ENCODE data around the gene HERPUD1. TPM values are rescaled to one million over a fixed set of nuclear protein-coding genes. Genes with fewer than 3 reads are reported as not detected.

HERPUD1 gene
- total and polyA plus RNA-seq, 2 donors from 2014 or later: 209 to 234 TPM

DNA sequence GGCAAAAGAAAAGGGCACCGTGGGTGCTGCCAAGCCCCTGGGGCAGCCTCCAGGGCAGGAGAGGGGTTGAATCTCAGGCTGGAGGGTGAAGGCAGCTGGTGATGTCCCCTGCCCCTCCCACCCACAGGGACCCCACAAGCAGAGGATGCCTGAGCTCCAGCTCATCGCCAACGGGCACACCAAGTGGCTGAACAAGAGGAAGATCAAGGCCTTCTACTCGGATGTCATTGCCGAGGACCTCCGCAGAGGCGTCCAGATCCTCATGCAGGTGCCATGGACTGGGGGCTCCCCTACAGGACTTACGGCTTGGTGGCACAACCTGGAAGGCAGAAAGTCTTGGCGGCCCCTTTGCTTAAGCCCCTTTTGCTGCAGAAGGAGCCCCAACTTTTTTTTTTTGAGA, 45.1 kb upstream of the HERPUD1 start:
- Histone ChIP-seq H3K27ac (ENCODE audit: low read depth in 2 of 2, low read length in 2 of 2) (no peak overlapping the region), H3K9ac (ENCODE audit: low read length in 3 of 3) (no peak overlapping the region), H3K4me3 (ENCODE audit: low read length in 3 of 3) (no peak overlapping the region), H3K9me3 (ENCODE audit: control insufficient read depth in 2 of 3, insufficient read depth in 1 of 3, low read length in 3 of 3) (no peaks in the 10 kb centered on the region), H3K27me3 (ENCODE audit: control insufficient read depth, insufficient read depth, low read length) (no peaks in the 10 kb centered on the region), H3K36me3 (ENCODE audit: control insufficient read depth in 2 of 3, insufficient read depth in 3 of 3, low read length in 3 of 3) (peaks cover 0 to 2% (median 0%) of the 10 kb centered on the region in 3 donors), H3K4me1 (ENCODE audit: control insufficient read depth in 2 of 3, insufficient read depth in 2 of 3, low read depth in 1 of 3, low read length in 3 of 3) (no peaks in the 10 kb centered on the region)
- TF ChIP-seq, protein P1, sequence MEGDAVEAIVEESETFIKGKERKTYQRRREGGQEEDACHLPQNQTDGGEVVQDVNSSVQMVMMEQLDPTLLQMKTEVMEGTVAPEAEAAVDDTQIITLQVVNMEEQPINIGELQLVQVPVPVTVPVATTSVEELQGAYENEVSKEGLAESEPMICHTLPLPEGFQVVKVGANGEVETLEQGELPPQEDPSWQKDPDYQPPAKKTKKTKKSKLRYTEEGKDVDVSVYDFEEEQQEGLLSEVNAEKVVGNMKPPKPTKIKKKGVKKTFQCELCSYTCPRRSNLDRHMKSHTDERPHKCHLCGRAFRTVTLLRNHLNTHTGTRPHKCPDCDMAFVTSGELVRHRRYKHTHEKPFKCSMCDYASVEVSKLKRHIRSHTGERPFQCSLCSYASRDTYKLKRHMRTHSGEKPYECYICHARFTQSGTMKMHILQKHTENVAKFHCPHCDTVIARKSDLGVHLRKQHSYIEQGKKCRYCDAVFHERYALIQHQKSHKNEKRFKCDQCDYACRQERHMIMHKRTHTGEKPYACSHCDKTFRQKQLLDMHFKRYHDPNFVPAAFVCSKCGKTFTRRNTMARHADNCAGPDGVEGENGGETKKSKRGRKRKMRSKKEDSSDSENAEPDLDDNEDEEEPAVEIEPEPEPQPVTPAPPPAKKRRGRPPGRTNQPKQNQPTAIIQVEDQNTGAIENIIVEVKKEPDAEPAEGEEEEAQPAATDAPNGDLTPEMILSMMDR (IDR thresholded peaks at IDR 0.05; ENCODE audit: borderline replicate concordance, extremely low read depth, insufficient read depth): no peak
- intact Hi-C loops (cut with DNase I): no loop called here
- FAIRE-seq (no peak), DNase-seq (no peak)

DNA sequence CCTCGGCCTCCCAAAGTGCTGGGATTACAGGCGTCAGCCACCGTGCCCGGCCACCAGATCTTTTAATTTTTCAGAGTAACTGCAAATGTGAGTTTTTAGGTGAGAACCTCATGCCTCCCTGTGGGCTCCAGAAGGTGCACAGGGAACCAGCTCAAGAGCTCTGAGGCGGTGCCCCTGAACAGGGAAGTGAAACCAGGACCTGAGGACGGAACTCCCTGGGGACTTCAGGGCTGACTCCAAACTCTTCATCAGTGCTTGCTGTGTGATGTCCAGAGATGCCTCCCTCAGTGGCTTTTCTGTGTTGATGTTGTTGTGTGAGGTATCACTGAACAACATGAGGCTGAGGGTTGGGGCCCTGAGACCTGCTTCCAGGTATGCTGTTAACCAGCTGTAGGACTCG, 43.1 kb upstream of the HERPUD1 start:
- TF ChIP-seq, protein P1 (IDR thresholded peaks at IDR 0.05; ENCODE audit: borderline replicate concordance, extremely low read depth, insufficient read depth): no peak
- H3K4me3 ChIP-seq (ENCODE audit: low read length in 3 of 3): no peak overlapping the region
- H3K9ac ChIP-seq (ENCODE audit: low read length in 3 of 3): no peak overlapping the region
- H3K27me3 ChIP-seq (ENCODE audit: control insufficient read depth, insufficient read depth, low read length): no peaks in the 10 kb centered on the region
- no peak overlapping the region for H3K27ac ChIP-seq (ENCODE audit: low read depth in 2 of 2, low read length in 2 of 2)
- H3K36me3 ChIP-seq (ENCODE audit: control insufficient read depth in 2 of 3, insufficient read depth in 3 of 3, low read length in 3 of 3): peaks cover 0 to 2% (median 0%) of the 10 kb centered on the region in 3 donors
- no peaks in the 10 kb centered on the region for H3K4me1 ChIP-seq (ENCODE audit: control insufficient read depth in 2 of 3, insufficient read depth in 2 of 3, low read depth in 1 of 3, low read length in 3 of 3)
- no peak for DNase-seq
- FAIRE-seq: no peak
- intact Hi-C loops (cut with DNase I): no loop called here
- no peaks in the 10 kb centered on the region for H3K9me3 ChIP-seq (ENCODE audit: control insufficient read depth in 2 of 3, insufficient read depth in 1 of 3, low read length in 3 of 3)

DNA sequence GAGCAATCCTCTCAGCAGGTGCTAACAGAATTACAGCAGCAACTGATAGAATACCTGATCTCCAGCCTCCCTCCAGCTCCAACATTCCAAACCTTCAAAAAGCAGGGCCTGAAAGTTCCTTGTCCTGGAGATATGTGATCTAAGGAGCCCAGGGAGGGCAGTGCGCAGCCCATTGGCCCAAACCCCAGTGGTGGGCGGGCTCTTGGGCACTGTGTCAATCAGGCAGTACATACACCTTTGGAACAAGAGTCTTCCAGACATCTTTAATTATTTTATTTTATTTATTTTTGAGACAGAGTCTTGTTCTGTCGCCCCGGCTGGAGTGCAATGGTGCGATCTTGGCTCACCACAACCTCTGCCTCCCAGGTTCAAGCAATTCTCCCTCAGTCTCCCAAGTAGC, 42.7 kb upstream of the HERPUD1 start:
- FAIRE-seq (no peak), DNase-seq (no peak)
- H3K27me3 ChIP-seq (ENCODE audit: control insufficient read depth, insufficient read depth, low read length): no peaks in the 10 kb centered on the region
- no peak overlapping the region for H3K4me3 ChIP-seq (ENCODE audit: low read length in 3 of 3)
- no peaks in the 10 kb centered on the region for H3K9me3 ChIP-seq (ENCODE audit: control insufficient read depth in 2 of 3, insufficient read depth in 1 of 3, low read length in 3 of 3)
- H3K9ac ChIP-seq (ENCODE audit: low read length in 3 of 3): no peak overlapping the region
- intact Hi-C loops (cut with DNase I): no loop called here
- H3K27ac ChIP-seq (ENCODE audit: low read depth in 2 of 2, low read length in 2 of 2): no peak overlapping the region
- no peaks in the 10 kb centered on the region for H3K4me1 ChIP-seq (ENCODE audit: control insufficient read depth in 2 of 3, insufficient read depth in 2 of 3, low read depth in 1 of 3, low read length in 3 of 3)
- TF ChIP-seq, protein P1 (IDR thresholded peaks at IDR 0.05; ENCODE audit: borderline replicate concordance, extremely low read depth, insufficient read depth): no peak
- H3K36me3 ChIP-seq (ENCODE audit: control insufficient read depth in 2 of 3, insufficient read depth in 3 of 3, low read length in 3 of 3): peaks cover 0 to 2% (median 0%) of the 10 kb centered on the region in 3 donors

DNA sequence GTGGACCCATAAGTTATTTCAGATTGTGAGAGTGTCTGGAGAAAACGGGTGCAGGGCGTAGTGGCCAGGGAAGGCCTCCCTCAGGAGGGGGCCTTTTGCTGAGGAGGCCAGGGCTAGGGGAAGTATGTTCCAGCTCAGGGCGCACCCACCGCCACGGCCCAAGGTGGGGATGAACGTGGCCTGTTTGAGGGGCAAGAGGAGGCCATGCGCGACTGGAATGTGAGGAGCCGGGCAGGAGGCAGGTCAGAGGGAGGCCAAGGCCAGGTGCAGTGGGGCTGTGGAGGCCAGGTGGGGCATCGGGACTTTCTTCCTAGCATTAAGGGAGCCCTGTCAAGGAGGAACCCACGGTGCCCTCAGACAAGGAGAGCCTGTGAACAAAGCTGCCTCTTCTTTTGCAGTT, 40.3 kb upstream of the HERPUD1 start:
- Histone ChIP-seq H3K9ac (ENCODE audit: low read length in 3 of 3) (no peak overlapping the region), H3K27me3 (ENCODE audit: control insufficient read depth, insufficient read depth, low read length) (no peaks in the 10 kb centered on the region), H3K4me3 (ENCODE audit: low read length in 3 of 3) (no peak overlapping the region), H3K9me3 (ENCODE audit: control insufficient read depth in 2 of 3, insufficient read depth in 1 of 3, low read length in 3 of 3) (no peaks in the 10 kb centered on the region), H3K27ac (ENCODE audit: low read depth in 2 of 2, low read length in 2 of 2) (no peak overlapping the region), H3K36me3 (ENCODE audit: control insufficient read depth in 2 of 3, insufficient read depth in 3 of 3, low read length in 3 of 3) (no peaks in the 10 kb centered on the region), H3K4me1 (ENCODE audit: control insufficient read depth in 2 of 3, insufficient read depth in 2 of 3, low read depth in 1 of 3, low read length in 3 of 3) (no peaks in the 10 kb centered on the region)
- TF ChIP-seq, protein P1 (IDR thresholded peaks at IDR 0.05; ENCODE audit: borderline replicate concordance, extremely low read depth, insufficient read depth): no peak
- DNase-seq: peak in 1 of 5 donors; percentile 66
- FAIRE-seq: no peak
- intact Hi-C loops (cut with DNase I): no loop called here

Data from kidney (tissue), 14 donors.